Fibroblast of lung (primary cell): Measurements from ENCODE around the gene OSBP2. TPM values are rescaled to one million over a fixed set of nuclear protein-coding genes. Genes with fewer than 3 reads are reported as not detected.

Experiments used
- DNase-seq, 2 donors: peaks; one replicate each; pipeline versions ENCODE4 v3.0.0 to v3.0.0-alpha.2; 2010; ENCODE audit warnings: low read depth in 2 of 2
- H2AFZ ChIP-seq: 2 replicates; pipeline ENCODE4 v1.5.1; 2012; ENCODE audit warnings: low read length, control low read depth, inconsistent platforms
- H3K27ac ChIP-seq: 2 replicates; pipeline ENCODE4 v1.5.1; 2011; ENCODE audit warnings: low read length, control low read depth; ENCODE audit not compliant: insufficient read depth
- H3K27me3 ChIP-seq: 2 replicates; pipeline ENCODE4 v1.5.1; 2011; ENCODE audit warnings: mild to moderate bottlenecking, low read length; ENCODE audit not compliant: control insufficient read depth, insufficient read depth
- H3K36me3 ChIP-seq: 2 replicates; pipeline ENCODE4 v1.5.1; 2011; ENCODE audit warnings: low read length; ENCODE audit not compliant: control insufficient read depth, insufficient read depth
- H3K4me1 ChIP-seq: 2 replicates; pipeline ENCODE4 v1.5.1; 2011; ENCODE audit warnings: low read length; ENCODE audit not compliant: control insufficient read depth, insufficient read depth; ENCODE audit errors: extremely low read depth
- H3K4me2 ChIP-seq: 2 replicates; pipeline ENCODE4 v1.5.1; 2011; ENCODE audit warnings: low read length, control low read depth; ENCODE audit not compliant: insufficient read depth; ENCODE audit errors: extremely low read depth
- H3K4me3 ChIP-seq, 4 experiments: fragments of 200-600 bp in 1 of 4; sonication (generic) in 1 of 4; replicated peaks in 1 of 4; 2 replicates each; pipeline ENCODE4 v1.5.1; 2011 to 2016; ENCODE audit warnings: low read length in 4 of 4, low read depth in 3 of 4, mild to moderate bottlenecking in 3 of 4, control low read depth in 2 of 4, inconsistent platforms in 1 of 4, mixed read lengths in 1 of 4; ENCODE audit not compliant: insufficient read depth in 1 of 4; ENCODE audit errors: control extremely low read depth in 1 of 4
- H3K79me2 ChIP-seq: 2 replicates; pipeline ENCODE4 v1.5.1; 2012; ENCODE audit warnings: mild to moderate bottlenecking, low read length, inconsistent platforms; ENCODE audit not compliant: control insufficient read depth, insufficient read depth
- H3K9ac ChIP-seq: 2 replicates; pipeline ENCODE4 v1.5.1; 2011; ENCODE audit warnings: mild to moderate bottlenecking, low read length, control low read depth; ENCODE audit not compliant: insufficient read depth
- H3K9me3 ChIP-seq: 2 replicates; pipeline ENCODE4 v1.5.1; 2012; ENCODE audit warnings: low read depth, low read length; ENCODE audit not compliant: control insufficient read depth, insufficient read depth
- H4K20me1 ChIP-seq: 2 replicates; pipeline ENCODE4 v1.5.1; 2011; ENCODE audit warnings: low read length; ENCODE audit not compliant: control insufficient read depth, insufficient read depth; ENCODE audit errors: extremely low read depth
- EZH2 ChIP-seq: IDR thresholded peaks from 2 replicates; pipeline ENCODE4 v1.5.1; 2012; ENCODE audit warnings: low read length, control low read depth, mild to moderate bottlenecking; ENCODE audit errors: missing control alignments
- polyA plus RNA-seq, 2 donors: library from polyadenylated mRNA; depleted of rRNA in 1 of 2; stranded (reverse) in 1 of 2; unstranded in 1 of 2; fragments of >200 nt; gene quantifications; 2 replicates each; pipeline ENCODE4 v1.2.1, GENCODE V29; 2011 to 2012; ENCODE audit warnings: missing spikeins in 1 of 2
- total RNA-seq: library from RNA; depleted of rRNA; stranded (reverse); fragments of >200 nt; gene quantifications from 2 replicates; pipeline ENCODE4 v1.2.1, GENCODE V29; 2014
- TF ChIP-seq, protein P1 (sequence below), 2 donors: IDR thresholded peaks in 1 of 2; conservative IDR thresholded peaks in 1 of 2; 1 replicate in 1 of 2; 2 replicates in 1 of 2; pipeline ENCODE4 v1.5.1; 2011 to 2012; ENCODE audit warnings: low read length in 2 of 2, control low read depth in 1 of 2, inconsistent platforms in 1 of 2, low read depth in 1 of 2, mild to moderate bottlenecking in 1 of 2

The OSBP2 gene
- total and polyA plus RNA-seq, 2 donors (not counting 1 experiment from before 2014, with no cell fraction given), result 0.40 to 3.8 TPM

DNA sequence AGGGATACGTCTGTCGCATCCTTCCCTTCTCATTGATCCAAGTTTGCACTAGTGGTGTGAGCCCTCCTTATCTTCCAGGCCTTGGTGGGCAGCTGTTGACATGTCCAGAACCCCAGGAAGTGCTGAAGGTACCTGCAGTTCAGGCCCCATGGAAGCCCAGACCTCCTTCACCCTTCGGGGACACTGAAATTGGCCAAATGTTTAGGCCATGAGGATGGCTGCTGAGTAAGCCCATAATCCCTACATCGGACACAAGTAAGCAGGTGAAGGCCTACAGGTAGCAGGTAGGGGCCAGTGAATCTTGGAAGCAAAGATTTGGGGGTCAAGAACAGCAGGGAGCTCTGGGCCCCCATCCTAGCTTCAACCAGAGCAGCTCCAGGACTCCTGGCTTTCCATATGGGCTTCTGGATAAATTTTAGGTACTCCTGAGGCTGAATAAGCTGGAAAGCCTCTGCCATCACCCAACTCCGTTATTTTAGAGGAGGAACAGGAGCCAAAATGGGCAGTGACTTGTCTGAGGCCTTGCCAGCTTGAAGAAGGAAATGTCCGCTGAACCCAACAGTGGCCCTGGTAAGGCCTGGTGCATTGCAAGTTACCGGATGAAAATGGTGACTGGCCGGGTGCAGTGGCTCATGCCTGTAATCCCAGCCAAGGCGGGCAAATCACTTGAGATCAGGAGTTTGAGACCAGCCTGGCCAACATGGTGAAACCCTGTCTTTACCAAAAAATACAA lies 228.7 kb downstream of the OSBP2 start:
- no peaks in the 10 kb centered on the region for H3K79me2 ChIP-seq
- no peak overlapping the region for H3K4me3 ChIP-seq
- no peaks in the 10 kb centered on the region for H3K4me1 ChIP-seq
- DNase-seq, result no peak
- no peaks in the 10 kb centered on the region for H4K20me1 ChIP-seq
- TF ChIP-seq EZH2, result no peak
- TF ChIP-seq, protein P1, sequence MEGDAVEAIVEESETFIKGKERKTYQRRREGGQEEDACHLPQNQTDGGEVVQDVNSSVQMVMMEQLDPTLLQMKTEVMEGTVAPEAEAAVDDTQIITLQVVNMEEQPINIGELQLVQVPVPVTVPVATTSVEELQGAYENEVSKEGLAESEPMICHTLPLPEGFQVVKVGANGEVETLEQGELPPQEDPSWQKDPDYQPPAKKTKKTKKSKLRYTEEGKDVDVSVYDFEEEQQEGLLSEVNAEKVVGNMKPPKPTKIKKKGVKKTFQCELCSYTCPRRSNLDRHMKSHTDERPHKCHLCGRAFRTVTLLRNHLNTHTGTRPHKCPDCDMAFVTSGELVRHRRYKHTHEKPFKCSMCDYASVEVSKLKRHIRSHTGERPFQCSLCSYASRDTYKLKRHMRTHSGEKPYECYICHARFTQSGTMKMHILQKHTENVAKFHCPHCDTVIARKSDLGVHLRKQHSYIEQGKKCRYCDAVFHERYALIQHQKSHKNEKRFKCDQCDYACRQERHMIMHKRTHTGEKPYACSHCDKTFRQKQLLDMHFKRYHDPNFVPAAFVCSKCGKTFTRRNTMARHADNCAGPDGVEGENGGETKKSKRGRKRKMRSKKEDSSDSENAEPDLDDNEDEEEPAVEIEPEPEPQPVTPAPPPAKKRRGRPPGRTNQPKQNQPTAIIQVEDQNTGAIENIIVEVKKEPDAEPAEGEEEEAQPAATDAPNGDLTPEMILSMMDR (conservative IDR thresholded peaks at IDR 0.05 in 1 of 2, IDR thresholded peaks at IDR 0.05 in 1 of 2; ENCODE audit: low read depth in 1 of 2, low read length in 2 of 2), result no peak
- H3K9me3 ChIP-seq, result no peaks in the 10 kb centered on the region
- H3K27ac ChIP-seq, result no peak overlapping the region
- no peak overlapping the region for H2AFZ ChIP-seq
- no peaks in the 10 kb centered on the region for H3K27me3 ChIP-seq
- peaks cover 12% of the 10 kb centered on the region for H3K36me3 ChIP-seq
- H3K9ac ChIP-seq, result no peak overlapping the region
- no peak overlapping the region for H3K4me2 ChIP-seq

DNA sequence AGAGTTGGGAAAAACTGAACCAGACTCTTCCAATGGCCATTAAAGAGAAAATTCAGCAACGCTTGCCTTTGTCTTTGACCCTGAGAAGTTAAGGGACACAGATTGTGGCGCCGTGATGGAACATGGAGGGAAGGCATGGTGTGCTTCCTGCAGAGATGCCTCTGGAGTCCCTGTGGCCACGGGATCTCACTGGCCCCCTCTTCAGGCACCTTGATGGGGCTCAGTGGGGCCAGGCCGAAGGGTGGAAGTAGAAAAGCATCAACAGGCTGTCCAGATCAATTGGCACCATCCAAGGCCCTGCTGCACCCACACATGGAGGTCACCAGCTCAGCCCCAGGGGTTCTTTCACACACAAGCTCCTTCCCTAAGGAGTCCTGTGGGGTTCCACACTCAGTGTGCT lies 231.0 kb downstream of the OSBP2 start:
- no peaks in the 10 kb centered on the region for H3K79me2 ChIP-seq
- peaks cover 14% of the 10 kb centered on the region for H3K36me3 ChIP-seq
- H2AFZ ChIP-seq, result no peak overlapping the region
- no peak for TF ChIP-seq EZH2
- TF ChIP-seq, protein P1 (conservative IDR thresholded peaks at IDR 0.05 in 1 of 2, IDR thresholded peaks at IDR 0.05 in 1 of 2; ENCODE audit: low read depth in 1 of 2, low read length in 2 of 2), result no peak
- H3K9me3 ChIP-seq, result no peaks in the 10 kb centered on the region
- no peak for DNase-seq
- no peak overlapping the region for H3K9ac ChIP-seq
- H3K27me3 ChIP-seq, result no peaks in the 10 kb centered on the region
- H3K4me1 ChIP-seq, result no peaks in the 10 kb centered on the region
- H3K4me2 ChIP-seq, result no peak overlapping the region
- no peak overlapping the region for H3K27ac ChIP-seq
- H4K20me1 ChIP-seq, result no peaks in the 10 kb centered on the region
- no peak overlapping the region for H3K4me3 ChIP-seq

DNA sequence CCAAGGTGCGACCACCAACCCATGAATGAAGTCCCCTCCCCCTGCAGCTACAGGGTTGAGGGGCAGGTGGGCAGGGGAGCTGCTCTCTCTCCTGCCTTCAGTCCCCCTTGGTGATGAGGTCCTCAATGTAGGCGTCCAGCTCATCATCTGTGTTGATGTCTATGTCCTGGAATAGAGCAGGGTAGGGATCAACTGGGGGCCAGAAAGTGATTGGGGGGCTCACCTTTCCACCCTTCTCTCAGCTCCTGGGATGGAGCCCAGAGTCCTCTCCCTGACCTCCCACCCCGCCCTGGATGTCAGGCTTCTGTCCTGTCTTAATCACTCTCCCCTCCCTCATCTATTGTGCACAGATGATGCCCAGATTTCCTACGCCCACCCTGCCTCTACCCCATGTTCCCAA lies 232.0 kb downstream of the OSBP2 start:
- no peaks in the 10 kb centered on the region for H3K4me1 ChIP-seq
- no peak overlapping the region for H3K4me3 ChIP-seq
- DNase-seq, result no peak
- no peak overlapping the region for H3K27ac ChIP-seq
- no peak overlapping the region for H2AFZ ChIP-seq
- peaks cover 20% of the 10 kb centered on the region for H3K36me3 ChIP-seq
- H3K27me3 ChIP-seq, result no peaks in the 10 kb centered on the region
- H3K9me3 ChIP-seq, result no peaks in the 10 kb centered on the region
- H4K20me1 ChIP-seq, result no peaks in the 10 kb centered on the region
- H3K79me2 ChIP-seq, result no peaks in the 10 kb centered on the region
- TF ChIP-seq, protein P1 (conservative IDR thresholded peaks at IDR 0.05 in 1 of 2, IDR thresholded peaks at IDR 0.05 in 1 of 2; ENCODE audit: low read depth in 1 of 2, low read length in 2 of 2), result no peak
- no peak for TF ChIP-seq EZH2
- H3K4me2 ChIP-seq, result no peak overlapping the region
- no peak overlapping the region for H3K9ac ChIP-seq
